Measurements from ENCODE around the gene ZMYND8.

Gene ZMYND8

DNA sequence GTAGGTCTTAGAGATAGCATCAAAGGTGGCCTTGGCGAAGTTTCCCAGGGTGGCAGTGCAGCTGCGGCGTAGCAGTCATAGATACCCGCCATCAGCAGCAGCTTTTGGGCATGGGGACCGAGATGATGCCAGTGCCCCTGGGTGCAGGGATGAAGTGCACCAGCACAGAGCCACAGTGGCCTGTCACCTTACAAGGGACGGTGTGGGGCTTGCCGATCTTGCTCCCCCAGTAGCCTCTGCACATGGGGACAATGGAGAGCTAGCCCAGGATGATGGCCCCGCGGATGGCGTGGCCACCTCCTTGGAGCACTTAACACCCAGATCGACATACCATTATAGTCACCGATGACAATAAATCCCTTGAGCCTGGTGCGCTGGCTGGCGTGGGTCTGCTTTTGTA lies 195.5 kb downstream of the ZMYND8 start:
- H3K36me3 ChIP-seq (ENCODE audit: control insufficient read depth, insufficient read depth, low read length) = no peaks in the 10 kb centered on the region
- H3K4me3 ChIP-seq (ENCODE audit: extremely low read depth, insufficient read depth, low read length, poor library complexity, severe bottlenecking) = no peak overlapping the region
- no peak overlapping the region for H3K27ac ChIP-seq (ENCODE audit: low read depth, low read length, severe bottlenecking)
- 81 to 91% methylated on average over 11 to 14 of the region's 14 CpGs for WGBS, 2 experiments (ENCODE audit: insufficient coverage in 2 of 2)
- H3K9me3 ChIP-seq (ENCODE audit: control insufficient read depth, low read length) = no peaks in the 10 kb centered on the region
- H3K4me1 ChIP-seq (ENCODE audit: control insufficient read depth, insufficient read depth, low read length, poor library complexity, severe bottlenecking) = no peaks in the 10 kb centered on the region

DNA sequence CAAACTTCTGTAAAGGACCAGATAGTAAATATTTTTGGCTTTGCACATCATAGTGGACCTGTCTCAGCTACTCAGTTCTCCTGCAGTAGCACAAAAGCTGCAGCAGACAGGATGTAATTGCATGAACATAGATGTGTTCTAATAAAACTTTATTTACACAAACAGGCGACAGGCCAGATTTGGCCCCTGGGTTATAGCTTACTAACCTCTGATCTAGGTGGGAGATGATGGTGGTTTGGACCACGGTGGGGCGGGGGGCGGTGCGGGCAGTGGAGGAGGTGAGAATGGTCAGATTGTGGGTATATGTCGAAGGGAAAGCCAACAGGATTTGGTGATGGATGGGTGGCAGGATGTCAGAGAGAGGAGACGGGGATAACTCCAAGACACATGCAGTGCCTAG lies 196.3 kb downstream of the ZMYND8 start:
- H3K4me1 ChIP-seq (ENCODE audit: control insufficient read depth, insufficient read depth, low read length, poor library complexity, severe bottlenecking) = no peaks in the 10 kb centered on the region
- H3K9me3 ChIP-seq (ENCODE audit: control insufficient read depth, low read length) = no peaks in the 10 kb centered on the region
- 93 to 98% methylated on average over 6 of the region's 7 CpGs for WGBS, 2 experiments (ENCODE audit: insufficient coverage in 2 of 2)
- H3K27ac ChIP-seq (ENCODE audit: low read depth, low read length, severe bottlenecking) = no peak overlapping the region
- H3K4me3 ChIP-seq (ENCODE audit: extremely low read depth, insufficient read depth, low read length, poor library complexity, severe bottlenecking) = no peak overlapping the region
- no peaks in the 10 kb centered on the region for H3K36me3 ChIP-seq (ENCODE audit: control insufficient read depth, insufficient read depth, low read length)
